Gastrocnemius medialis (tissue), 4 donors: ENCODE data around the gene FBXW2.

Source experiments
- CTCF ChIP-seq, 5 experiments: fragments of 450-650 bp in 3 of 5; fragments of 200-600 bp in 2 of 5; sonication (generic) in 2 of 5; IDR thresholded peaks in 4 of 5; conservative IDR thresholded peaks in 1 of 5; 1 replicate in 4 of 5; 2 replicates in 1 of 5; pipeline ENCODE4 v1.5.1; 2016 to 2019; ENCODE audit warnings: antibody characterized with exemption in 5 of 5, mild to moderate bottlenecking in 3 of 5, moderate library complexity in 3 of 5
- POLR2A ChIP-seq, 2 donors: fragments of 450-650 bp; IDR thresholded peaks; one replicate each; pipeline ENCODE4 v1.6.1; 2017; ENCODE audit warnings: antibody characterized with exemption in 2 of 2, mild to moderate bottlenecking in 2 of 2, moderate library complexity in 2 of 2

DNA sequence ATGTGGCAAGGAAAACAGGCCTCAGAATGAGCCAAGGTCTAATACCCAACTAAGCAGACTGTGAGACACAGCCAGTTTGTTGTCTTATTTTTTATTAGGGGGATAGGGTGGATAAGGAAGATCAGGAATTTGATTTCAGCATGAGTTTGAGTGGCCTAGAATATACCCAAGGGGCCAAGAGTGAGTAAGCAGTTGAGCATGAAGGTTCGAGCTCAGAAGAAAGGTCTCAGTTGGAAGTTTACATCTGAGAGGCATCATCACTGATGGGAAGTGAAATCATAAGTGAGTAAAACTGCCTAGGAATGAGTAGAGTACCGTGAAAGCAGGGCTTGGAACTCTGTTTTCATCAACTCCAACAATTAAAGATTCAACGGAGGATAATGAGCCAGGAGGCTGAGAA, 36.9 kb upstream of the FBXW2 start:
- TF ChIP-seq POLR2A (IDR thresholded peaks at IDR 0.05) (no peak), CTCF (IDR thresholded peaks at IDR 0.05 in 4 of 5, conservative IDR thresholded peaks at IDR 0.05 in 1 of 5) (no peak)
